HG02938 (cell line): Measurements from ENCODE around the gene EEF2.
"Not testable (repeated sequence)": the region's sequence is repeated elsewhere in the genome, so short reads cannot be mapped to it uniquely, and the experiment has no call there.

ENCODE experiments used
- ATAC-seq: cut with Tn5 transposase; IDR thresholded peaks from one replicate; pipeline ENCODE4 v1.9.1; 2021; ENCODE audit warnings: mild to moderate bottlenecking, moderate library complexity; ENCODE audit not compliant: unreplicated experiment

The EEF2 gene

DNA sequence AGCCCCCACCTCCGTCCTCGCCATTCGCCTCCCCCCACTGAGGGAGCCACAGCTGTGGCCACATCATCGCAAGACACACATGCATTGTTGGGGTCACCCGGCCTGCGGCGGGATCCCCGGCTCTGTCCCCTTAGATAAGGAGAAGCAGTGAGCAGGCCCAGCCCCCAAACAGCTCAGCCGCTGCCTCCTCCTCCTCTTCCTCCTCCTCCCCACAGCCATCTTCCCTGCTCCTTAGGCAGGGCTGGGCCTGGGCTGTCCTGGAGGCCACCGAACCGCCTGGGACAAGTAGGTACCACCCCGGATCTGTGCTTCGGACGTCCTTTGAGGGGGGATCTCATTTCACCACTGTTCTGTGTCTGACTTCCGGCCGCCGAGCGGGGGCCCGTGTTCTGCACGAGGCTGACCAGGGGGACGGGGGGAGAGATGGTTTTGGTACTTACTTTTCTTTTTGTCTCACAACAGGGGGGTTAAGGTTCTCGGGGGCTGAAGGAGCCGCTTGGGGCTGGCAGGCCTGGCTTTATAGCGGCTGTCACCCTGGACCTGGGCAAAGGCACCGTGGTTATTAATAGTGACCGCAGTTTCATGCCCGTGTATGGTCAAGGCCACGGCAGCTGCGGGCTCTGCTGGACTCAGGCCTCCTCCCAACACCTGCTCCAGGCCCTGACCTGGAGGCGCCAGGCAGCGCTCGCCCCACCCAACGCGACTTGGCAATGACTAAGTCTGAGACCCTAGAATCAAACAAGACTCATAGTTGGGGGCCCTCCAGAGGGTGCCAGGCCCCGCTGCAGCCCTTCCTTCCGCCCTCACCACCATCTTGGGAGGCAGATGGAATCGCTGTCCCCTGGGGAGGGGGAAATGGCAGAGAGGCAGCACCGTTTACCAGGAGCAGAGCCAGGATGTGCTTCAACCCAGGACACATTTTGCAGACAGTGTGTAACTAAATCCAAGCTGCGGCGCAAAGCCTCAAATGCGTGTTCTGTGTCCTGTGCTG is 34.1 kb downstream of the EEF2 start:
- ATAC-seq = no peak

DNA sequence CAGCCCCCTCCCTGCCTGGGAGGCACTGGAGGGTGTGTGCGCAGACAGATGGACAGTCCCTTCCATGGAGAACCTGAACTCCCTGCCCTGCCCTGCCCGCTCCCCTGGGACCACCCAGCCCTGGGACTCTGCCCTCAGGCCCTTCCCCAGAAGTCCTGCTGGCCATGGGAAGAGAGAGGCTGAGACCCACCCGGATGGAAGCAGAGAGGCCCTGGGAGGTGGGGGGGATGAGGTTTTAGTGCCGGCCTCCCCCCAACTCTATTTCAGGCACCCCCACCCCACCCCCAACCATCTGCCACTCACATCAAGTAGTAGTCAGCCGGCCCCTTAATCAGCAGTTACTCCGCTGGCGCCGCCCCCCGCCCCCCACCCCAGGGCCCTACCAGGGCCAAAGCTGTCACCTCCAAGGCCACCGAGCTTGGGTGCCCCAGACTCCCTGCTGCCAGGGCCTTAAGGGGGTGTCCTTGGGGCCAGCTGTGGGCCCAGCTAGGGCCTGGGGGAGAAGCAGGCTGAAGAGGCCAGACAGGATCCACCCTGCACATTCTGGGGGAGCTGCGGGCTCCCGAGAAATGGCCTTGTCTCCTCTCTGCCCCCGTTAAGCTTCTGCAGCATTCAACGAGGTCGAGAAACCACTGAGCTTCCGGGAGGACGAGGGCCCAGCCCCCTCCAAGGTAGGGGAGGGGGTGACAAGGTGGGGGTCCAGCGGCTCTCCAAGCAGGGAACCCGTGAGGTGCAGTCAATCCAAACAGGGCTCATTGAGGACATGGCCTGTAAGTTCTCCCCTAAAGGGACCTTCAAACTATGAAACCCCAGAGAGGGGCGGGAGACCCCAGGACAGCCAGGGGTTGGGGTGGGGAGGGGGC is 35.0 kb downstream of the EEF2 start:
- ATAC-seq = no peak

GRCh38 chr19:3949294-3949693 is 36.0 kb downstream of the EEF2 start:
- ATAC-seq = no peak

GRCh38 chr19:3947316-3947933 is 37.8 kb downstream of the EEF2 start:
- not testable (repeated sequence) for ATAC-seq

GRCh38 chr19:3945838-3946237 is 39.4 kb downstream of the EEF2 start:
- no peak for ATAC-seq

GRCh38 chr19:3944018-3944721 is 41.1 kb downstream of the EEF2 start:
- no peak for ATAC-seq

GRCh38 chr19:3942790-3943409 is 42.4 kb downstream of the EEF2 start:
- ATAC-seq = no peak

- not testable (repeated sequence) for ATAC-seq
Measured at GRCh38 chr19:3938300-3938950, 46.8 kb downstream of the EEF2 start.

- ATAC-seq = no peak
Measured at GRCh38 chr19:3936506-3937442, 48.5 kb downstream of the EEF2 start.

DNA sequence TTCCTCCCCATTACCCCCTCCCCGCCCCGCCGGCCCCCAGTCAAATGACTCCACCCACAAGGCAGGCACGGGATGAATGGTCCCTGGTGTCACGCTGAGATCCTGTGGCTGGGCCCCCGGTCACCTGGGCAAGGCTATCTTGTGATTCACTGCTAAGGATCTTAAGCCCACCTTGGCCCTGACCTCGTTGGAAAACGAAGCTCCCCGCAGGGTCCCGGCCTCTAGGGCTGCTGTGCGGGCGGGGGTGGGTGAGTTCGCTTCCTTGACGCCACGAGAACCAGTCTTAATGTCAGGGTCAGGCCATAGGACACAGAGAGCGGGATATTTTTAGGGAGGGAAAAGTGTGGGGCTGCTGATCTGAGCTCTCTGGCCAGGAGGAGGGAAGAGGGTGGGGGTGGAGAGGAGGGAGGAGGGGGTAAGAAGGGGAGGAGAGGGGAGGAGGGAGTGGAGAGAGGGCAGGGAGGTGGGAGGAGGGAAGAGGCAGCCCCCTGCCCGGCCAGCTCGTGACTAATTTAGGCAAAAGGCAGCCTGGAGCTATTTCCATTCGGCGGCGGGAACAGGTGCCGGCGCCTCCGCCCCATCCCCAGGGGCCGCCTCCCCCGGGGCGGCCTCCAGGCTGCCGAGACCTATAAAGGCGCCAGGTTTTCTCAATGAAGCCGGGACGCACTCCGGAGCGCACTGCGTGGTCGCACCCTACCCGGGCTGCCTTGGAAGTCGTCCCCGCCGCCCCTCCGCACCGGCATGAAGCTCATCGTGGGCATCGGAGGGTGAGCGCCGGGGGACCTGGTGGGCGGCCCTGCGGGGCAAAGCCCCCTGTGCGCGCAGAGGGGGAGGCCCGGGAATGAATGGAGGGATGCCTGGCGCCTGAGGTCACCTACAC is 52.1 kb downstream of the EEF2 start, which contains the start of gene NMRK2:
Gene NMRK2, plus strand, starts transcription at position 139 of the 880 bp plus-strand sequence. Its CDS starts 603 bp downstream, at position 742.
- ATAC-seq = no peak

- ATAC-seq = no peak
Measured at GRCh38 chr19:3931041-3931440, 54.2 kb downstream of the EEF2 start.
